ENCODE results near the gene ARID2. TPM values are rescaled to one million over a fixed set of nuclear protein-coding genes. Genes with fewer than 3 reads are reported as not detected.

Gene ARID2
- total and polyA plus RNA-seq, 2 of the 13 experiments (the other 11 are each of a cell fraction or from before 2014, with no cell fraction given) = 15.9 to 22.2 TPM

GRCh38 chr12:45730348-45731189 is 1.1 kb downstream of the ARID2 start (continued):
- TF ChIP-seq ATF7-NPFF (CRISPR knock-in tag; IDR thresholded peaks at IDR 0.05; ENCODE audit: low read depth) = no peak
- peak; percentile 40; the same call in 1 of the 2 replicates for TF ChIP-seq CREM (IDR thresholded peaks at IDR 0.05)
- no peak for TF ChIP-seq CREM (CRISPR knock-in tag; IDR thresholded peaks at IDR 0.05)
- no peak for TF ChIP-seq TBX2 (CRISPR knock-in tag; IDR thresholded peaks at IDR 0.05; ENCODE audit: borderline replicate concordance)
- peak; percentile 95 for TF ChIP-seq ZFY (CRISPR knock-in tag; IDR thresholded peaks at IDR 0.05)
- TF ChIP-seq MLX (CRISPR knock-in tag; IDR thresholded peaks at IDR 0.05) = no peak
- TF ChIP-seq MIXL1 (CRISPR knock-in tag; IDR thresholded peaks at IDR 0.05) = 0 out of 2 replicates have a peak, but pooled peaks have one; percentile 13
- 0 out of 2 replicates have a peak, but pooled peaks have one; percentile 42 for TF ChIP-seq ZBTB3 (CRISPR knock-in tag; IDR thresholded peaks at IDR 0.05; ENCODE audit: borderline replicate concordance, low read depth)
- 0 out of 2 replicates have a peak, but pooled peaks have one; percentile 22 for TF ChIP-seq GATAD1 (CRISPR knock-in tag; IDR thresholded peaks at IDR 0.05)
- peak; percentile 29; the same call in 1 of the 2 replicates for TF ChIP-seq ZNF772 (CRISPR knock-in tag; IDR thresholded peaks at IDR 0.05)
- peak; percentile 45; the same call in 1 of the 2 replicates for TF ChIP-seq ZNF788 (CRISPR knock-in tag; IDR thresholded peaks at IDR 0.05; ENCODE audit: borderline replicate concordance)
- TF ChIP-seq ZNF142 (CRISPR knock-in tag; IDR thresholded peaks at IDR 0.05) = peak; percentile 64
- peak; percentile 33; the same call in 1 of the 2 replicates for TF ChIP-seq MAX (IDR thresholded peaks at IDR 0.05)
- TF ChIP-seq THAP11 (CRISPR knock-in tag; IDR thresholded peaks at IDR 0.05) = peak; percentile 28; the same call in 1 of the 2 replicates
- 0 out of 2 replicates have a peak, but pooled peaks have one; percentile 28 for TF ChIP-seq IKZF5 (CRISPR knock-in tag; IDR thresholded peaks at IDR 0.05)
- TF ChIP-seq CREB1 (IDR thresholded peaks at IDR 0.05) = no peak
- peak; percentile 51 for TF ChIP-seq CREB1 (CRISPR knock-in tag; IDR thresholded peaks at IDR 0.05)
- no peak; the same call in 1 of the 2 replicates for TF ChIP-seq ZBTB20 (CRISPR knock-in tag; IDR thresholded peaks at IDR 0.05; ENCODE audit: borderline replicate concordance, low read depth)
- no peak for TF ChIP-seq ZNF431 (CRISPR knock-in tag; IDR thresholded peaks at IDR 0.05; ENCODE audit: borderline replicate concordance, low read depth)
- TF ChIP-seq GABPA (IDR thresholded peaks at IDR 0.05; ENCODE audit: low read depth, low read length) = no peak
- TF ChIP-seq GABPA (CRISPR knock-in tag; IDR thresholded peaks at IDR 0.05; ENCODE audit: low read depth) = 0 out of 2 replicates have a peak, but pooled peaks have one; percentile 18
- peak; percentile 52; the same call in 1 of the 2 replicates for TF ChIP-seq ZMAT3 (CRISPR knock-in tag; conservative IDR thresholded peaks at IDR 0.05)
- TF ChIP-seq HES4 (CRISPR knock-in tag; IDR thresholded peaks at IDR 0.05; ENCODE audit: borderline replicate concordance) = no peak

Measured in HepG2 (cell line).